Testis (tissue), 2 donors: Measurements from ENCODE around the gene SMURF1.

Experiments
- POLR2A ChIP-seq: fragments of 450-650 bp; IDR thresholded peaks from one replicate; pipeline ENCODE4 v1.6.1; 2017; ENCODE audit warnings: antibody characterized with exemption, mild to moderate bottlenecking, moderate library complexity
- TF ChIP-seq, protein P1 (sequence below), 3 experiments: fragments of 450-650 bp in 2 of 3; fragments of 200-600 bp in 1 of 3; sonication (generic) in 1 of 3; IDR thresholded peaks; one replicate each; pipeline ENCODE4 v1.5.1; 2016 to 2019; ENCODE audit warnings: antibody characterized with exemption in 3 of 3, mild to moderate bottlenecking in 2 of 3, moderate library complexity in 1 of 3

DNA sequence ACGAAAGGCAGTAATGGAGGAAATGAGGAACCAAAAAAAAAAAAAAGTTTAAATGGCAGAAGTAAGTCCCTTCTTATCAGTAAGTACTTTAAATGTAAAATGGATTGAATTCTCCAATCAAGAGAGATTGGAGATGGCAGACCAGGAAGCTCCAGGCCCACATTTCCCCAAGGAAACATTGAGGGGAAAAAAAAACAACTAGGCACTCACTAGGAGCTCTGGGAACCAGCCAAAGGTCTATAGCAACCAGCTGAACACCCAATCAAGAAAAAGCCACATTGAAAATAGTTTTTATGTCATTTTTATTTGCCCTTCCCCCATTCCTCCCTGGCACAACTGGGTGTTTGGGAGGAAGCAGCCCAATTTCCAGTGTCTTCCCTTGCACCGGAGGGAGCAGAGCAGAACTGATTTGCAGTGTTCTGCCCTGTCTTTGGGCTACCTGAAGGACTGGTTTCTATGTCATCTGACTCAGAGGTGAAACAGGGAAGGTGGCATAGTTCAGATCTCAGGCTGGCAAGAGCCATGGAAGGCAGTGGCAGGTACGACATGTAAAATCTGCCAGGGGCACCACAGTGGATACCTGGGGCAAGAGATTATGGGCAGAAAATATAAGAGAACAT is 121.9 kb downstream of the SMURF1 start:
- TF ChIP-seq POLR2A, result no peak
- TF ChIP-seq, protein P1, sequence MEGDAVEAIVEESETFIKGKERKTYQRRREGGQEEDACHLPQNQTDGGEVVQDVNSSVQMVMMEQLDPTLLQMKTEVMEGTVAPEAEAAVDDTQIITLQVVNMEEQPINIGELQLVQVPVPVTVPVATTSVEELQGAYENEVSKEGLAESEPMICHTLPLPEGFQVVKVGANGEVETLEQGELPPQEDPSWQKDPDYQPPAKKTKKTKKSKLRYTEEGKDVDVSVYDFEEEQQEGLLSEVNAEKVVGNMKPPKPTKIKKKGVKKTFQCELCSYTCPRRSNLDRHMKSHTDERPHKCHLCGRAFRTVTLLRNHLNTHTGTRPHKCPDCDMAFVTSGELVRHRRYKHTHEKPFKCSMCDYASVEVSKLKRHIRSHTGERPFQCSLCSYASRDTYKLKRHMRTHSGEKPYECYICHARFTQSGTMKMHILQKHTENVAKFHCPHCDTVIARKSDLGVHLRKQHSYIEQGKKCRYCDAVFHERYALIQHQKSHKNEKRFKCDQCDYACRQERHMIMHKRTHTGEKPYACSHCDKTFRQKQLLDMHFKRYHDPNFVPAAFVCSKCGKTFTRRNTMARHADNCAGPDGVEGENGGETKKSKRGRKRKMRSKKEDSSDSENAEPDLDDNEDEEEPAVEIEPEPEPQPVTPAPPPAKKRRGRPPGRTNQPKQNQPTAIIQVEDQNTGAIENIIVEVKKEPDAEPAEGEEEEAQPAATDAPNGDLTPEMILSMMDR (IDR thresholded peaks at IDR 0.05), result no peak
